ENCODE measurements around the gene TMED1. TPM values are rescaled to one million over a fixed set of nuclear protein-coding genes. Genes with fewer than 3 reads are reported as not detected.

TMED1 gene
- total and polyA plus RNA-seq, 2 donors (not counting 3 experiments of a cell fraction or from before 2014, with no cell fraction given), result 31.2 to 60.4 TPM

DNA sequence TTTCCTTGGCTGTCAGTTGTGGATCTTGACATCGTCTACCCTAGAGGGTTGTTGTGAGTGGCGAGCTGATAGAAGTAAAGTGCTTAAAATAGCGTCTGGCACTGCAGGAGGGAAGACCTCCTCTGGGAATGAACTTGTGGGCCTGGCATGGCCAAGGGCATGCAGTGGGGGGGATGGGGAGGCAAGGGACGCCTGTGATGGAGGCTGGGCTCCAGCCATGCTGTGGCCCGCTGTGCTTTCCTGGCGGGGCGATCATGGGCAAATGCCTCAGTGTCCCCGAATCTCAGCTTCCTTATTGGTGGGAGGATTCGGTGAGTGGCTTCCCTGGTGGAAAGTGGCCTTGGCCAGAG lies 46.1 kb upstream of the TMED1 start:
- Histone ChIP-seq H3K4me3 (replicated peaks in 1 of 3; ENCODE audit: insufficient read depth in 1 of 3, low read depth in 1 of 3, low read length in 3 of 3) (no peak overlapping the region), H3K36me3 (ENCODE audit: control insufficient read depth in 2 of 2, extremely low read depth in 1 of 2, insufficient read depth in 2 of 2, low read length in 2 of 2) (no peaks in the 10 kb centered on the region), H3K9ac (replicated peaks; ENCODE audit: extremely low read depth, insufficient read depth, low read length) (no peak overlapping the region), H3K4me1 (ENCODE audit: control insufficient read depth, extremely low read depth, insufficient read depth, low read length) (no peaks in the 10 kb centered on the region), H3K9me3 (replicated peaks; ENCODE audit: control insufficient read depth, insufficient read depth, low read length) (no peaks in the 10 kb centered on the region), H2AFZ (ENCODE audit: low read depth, low read length) (no peak overlapping the region), H3K27ac (ENCODE audit: insufficient read depth, low read depth, low read length) (no peak overlapping the region), H3K79me2 (ENCODE audit: control insufficient read depth, insufficient read depth, low read length) (peaks cover 56% of the 10 kb centered on the region), H3K27me3 (ENCODE audit: control insufficient read depth in 2 of 2, insufficient read depth in 2 of 2, low read length in 2 of 2) (no peaks in the 10 kb centered on the region), H3K4me2 (ENCODE audit: insufficient read depth, low read length) (no peak overlapping the region), H4K20me1 (replicated peaks; ENCODE audit: control insufficient read depth, extremely low read depth, insufficient read depth, low read length) (no peaks in the 10 kb centered on the region), H3K9me1 (replicated peaks; ENCODE audit: control insufficient read depth, extremely low read depth, insufficient read depth, low read length) (no peaks in the 10 kb centered on the region)
- dilution Hi-C loops (cut with MboI; ENCODE audit: extremely low pct_ligation_motif_present, low sequenced_read_pairs), result no loop called here
- TF ChIP-seq MYC (IDR thresholded peaks at IDR 0.05; ENCODE audit: low read depth, low read length) (no peak), FOS (IDR thresholded peaks at IDR 0.05; ENCODE audit: borderline replicate concordance, insufficient read depth, low read length) (no peak)
- DNase-seq (ENCODE audit: low read depth, low spot score) (no peak), FAIRE-seq (no peak)
- intact Hi-C loops (cut with micrococcal nuclease), result no loop called here
- no TSS peak for BruUV-seq (replicated peaks)
- ChIA-PET CTCF (interaction anchor here (1.0 to 2.7 kb wide), 4 partner anchors 9 to 24 kb away, joined by 3 to 21 read pairs (median 6); partner anchors contain the start of gene CARM1), POLR2A (no interaction called here)

DNA sequence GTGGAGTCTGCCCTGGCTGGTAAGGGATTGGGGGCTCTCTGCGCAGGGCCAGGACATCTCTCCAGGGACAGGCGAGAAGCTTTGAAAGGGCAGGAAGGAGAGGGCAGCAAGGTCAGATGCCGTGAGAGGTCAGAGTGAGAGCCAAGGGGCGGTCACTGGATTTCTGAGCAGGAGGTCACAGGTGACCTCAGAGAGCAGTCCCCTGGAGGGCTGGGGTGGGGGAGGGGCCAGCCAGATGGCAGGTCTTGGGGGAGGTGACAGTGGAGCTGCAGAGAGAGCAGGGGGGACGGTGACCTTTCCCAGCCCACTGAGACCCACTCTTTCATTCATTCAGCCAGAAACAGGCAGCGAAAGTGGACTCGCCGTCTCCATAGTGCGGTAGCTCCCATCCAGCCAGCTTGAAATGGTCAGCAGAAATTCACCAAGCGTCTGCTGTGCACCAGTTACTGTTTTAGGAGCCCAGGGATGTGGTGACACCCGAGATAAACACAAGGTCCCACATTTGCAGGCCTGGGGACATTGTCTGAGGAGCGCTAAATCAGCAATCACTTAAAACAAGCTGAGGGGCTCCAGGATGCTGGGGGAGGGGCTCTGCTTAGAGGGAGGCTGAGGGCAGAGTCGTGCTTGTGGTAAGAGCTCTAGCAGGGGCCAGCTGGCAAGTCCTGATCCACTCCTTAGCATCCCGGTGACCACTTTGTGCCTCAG lies 45.5 kb upstream of the TMED1 start:
- BruUV-seq (replicated peaks), result no TSS peak
- Histone ChIP-seq H3K27ac (ENCODE audit: insufficient read depth, low read depth, low read length) (no peak overlapping the region), H3K4me2 (ENCODE audit: insufficient read depth, low read length) (no peak overlapping the region), H3K27me3 (ENCODE audit: control insufficient read depth in 2 of 2, insufficient read depth in 2 of 2, low read length in 2 of 2) (no peaks in the 10 kb centered on the region), H4K20me1 (replicated peaks; ENCODE audit: control insufficient read depth, extremely low read depth, insufficient read depth, low read length) (no peaks in the 10 kb centered on the region), H3K9me3 (replicated peaks; ENCODE audit: control insufficient read depth, insufficient read depth, low read length) (no peaks in the 10 kb centered on the region), H2AFZ (ENCODE audit: low read depth, low read length) (no peak overlapping the region), H3K9ac (replicated peaks; ENCODE audit: extremely low read depth, insufficient read depth, low read length) (no peak overlapping the region), H3K9me1 (replicated peaks; ENCODE audit: control insufficient read depth, extremely low read depth, insufficient read depth, low read length) (no peaks in the 10 kb centered on the region), H3K4me3 (replicated peaks in 1 of 3; ENCODE audit: insufficient read depth in 1 of 3, low read depth in 1 of 3, low read length in 3 of 3) (no peak overlapping the region), H3K79me2 (ENCODE audit: control insufficient read depth, insufficient read depth, low read length) (peaks cover 56% of the 10 kb centered on the region), H3K36me3 (ENCODE audit: control insufficient read depth in 2 of 2, extremely low read depth in 1 of 2, insufficient read depth in 2 of 2, low read length in 2 of 2) (no peaks in the 10 kb centered on the region), H3K4me1 (ENCODE audit: control insufficient read depth, extremely low read depth, insufficient read depth, low read length) (no peaks in the 10 kb centered on the region)
- ChIA-PET POLR2A (no interaction called here), CTCF (interaction anchor here (1.0 to 2.7 kb wide), 4 partner anchors 9 to 23 kb away, joined by 3 to 21 read pairs (median 6); partner anchors contain the start of gene CARM1)
- no peak for TF ChIP-seq MAX (IDR thresholded peaks at IDR 0.05; ENCODE audit: insufficient read depth, insufficient read length)
- no peak for TF ChIP-seq JUN (IDR thresholded peaks at IDR 0.05; ENCODE audit: borderline replicate concordance, insufficient read depth, insufficient read length, low read depth)
- TF ChIP-seq GATA2 (IDR thresholded peaks at IDR 0.05; ENCODE audit: insufficient read depth, insufficient read length, low read depth, low read length), result no peak
- TF ChIP-seq POLR2A (IDR thresholded peaks at IDR 0.05; ENCODE audit: low read depth, low read length), result no peak
- FAIRE-seq (no peak), DNase-seq (ENCODE audit: low read depth, low spot score) (no peak)
- dilution Hi-C loops (cut with MboI; ENCODE audit: extremely low pct_ligation_motif_present, low sequenced_read_pairs) (no loop called here), intact Hi-C loops (cut with micrococcal nuclease) (no loop called here)

All from endothelial cell of umbilical vein (primary cell).